ENCODE measurements around the gene NARF. TPM values are rescaled to one million over a fixed set of nuclear protein-coding genes. Genes with fewer than 3 reads are reported as not detected.

NARF gene
- total and polyA plus RNA-seq, 2 of the 8 experiments (the other 6 are each of a cell fraction or from before 2014, with no cell fraction given): 97.4 to 131 TPM

DNA sequence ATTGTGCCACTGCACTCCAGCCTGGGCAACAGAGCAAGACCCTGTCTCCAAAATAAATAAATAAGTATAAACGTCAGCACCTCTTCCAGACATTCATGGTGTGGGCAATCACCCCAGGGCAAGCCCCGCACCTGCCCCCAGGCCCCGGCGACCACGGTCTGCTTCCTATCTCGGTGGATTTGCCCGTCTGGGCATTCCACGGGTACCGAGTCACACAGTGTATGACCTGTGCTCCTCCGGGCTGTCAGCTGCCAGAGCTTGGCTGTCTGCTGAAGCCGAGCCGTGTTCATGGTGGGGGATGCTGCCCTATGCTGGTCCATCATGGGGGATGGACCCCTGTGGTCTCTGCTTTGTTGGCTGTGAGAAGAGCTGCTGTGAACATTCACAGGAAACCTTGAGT, 23.4 kb upstream of the NARF start (continued):
- no peak for TF ChIP-seq SRF (IDR thresholded peaks at IDR 0.05; ENCODE audit: low read depth, low read length)
- no peak for TF ChIP-seq TBP (IDR thresholded peaks at IDR 0.05; ENCODE audit: low read depth, low read length)
- no peak for TF ChIP-seq KDM4A (IDR thresholded peaks at IDR 0.05; ENCODE audit: low read depth, low read length, severe bottlenecking)
- TF ChIP-seq EZH2 (IDR thresholded peaks at IDR 0.05; ENCODE audit: low read depth, low read length, severe bottlenecking): no peak
- TF ChIP-seq HDAC6 (IDR thresholded peaks at IDR 0.05; ENCODE audit: low read depth, low read length): no peak
- TF ChIP-seq YY1 (IDR thresholded peaks at IDR 0.05; ENCODE audit: low read depth, low read length): no peak
